ENCODE measurements around the gene TENM4. TPM values are rescaled to one million over a fixed set of nuclear protein-coding genes. Genes with fewer than 3 reads are reported as not detected.

Gene TENM4
- total RNA-seq, 1 donor from 2014 or later, result 3.8 TPM

- Mint-ChIP-seq H3K36me3 (ENCODE audit: low read depth) (no peaks in the 10 kb centered on the region), H3K4me3 (ENCODE audit: unreplicated experiment) (no peak overlapping the region), H3K9me3 (ENCODE audit: low read depth) (no peaks in the 10 kb centered on the region), H3K4me1 (ENCODE audit: low read depth) (no peaks in the 10 kb centered on the region), H3K27me3 (ENCODE audit: low read depth) (no peaks in the 10 kb centered on the region), H3K27ac (ENCODE audit: unreplicated experiment) (no peak overlapping the region)
- no peak for TF ChIP-seq CTCF (IDR thresholded peaks at IDR 0.05)
- no peak for DNase-seq (ENCODE audit: low spot score)
Measured at GRCh38 chr11:78731027-78731426, 709.8 kb downstream of the TENM4 start.

DNA sequence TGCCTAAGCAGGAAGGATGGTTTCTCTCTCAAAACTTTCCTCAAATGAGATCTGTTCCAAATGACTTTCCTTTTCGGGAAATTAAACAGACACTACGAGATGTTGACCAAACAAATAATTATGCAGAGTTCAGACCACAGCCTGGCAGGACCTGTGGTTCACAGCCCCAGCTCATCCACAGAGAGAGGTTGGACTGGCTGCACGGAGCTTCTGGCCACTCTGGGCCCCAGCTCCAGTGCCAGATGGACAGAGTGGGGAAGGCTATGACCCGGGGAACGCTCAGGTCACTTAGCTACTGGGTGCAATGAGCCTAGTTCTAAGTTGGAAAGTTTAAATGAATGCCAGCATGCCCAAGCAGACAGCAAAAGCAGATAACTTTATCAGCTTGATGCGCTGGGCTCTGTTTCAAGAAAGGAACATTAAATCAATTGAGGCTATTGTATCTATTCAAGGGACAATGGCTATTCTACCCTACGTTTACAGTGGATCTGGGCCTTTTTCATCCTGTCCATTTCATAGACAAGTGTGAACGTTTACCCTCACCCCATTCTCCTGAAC, 710.5 kb downstream of the TENM4 start:
- Mint-ChIP-seq H3K27me3 (ENCODE audit: low read depth) (no peaks in the 10 kb centered on the region), H3K9me3 (ENCODE audit: low read depth) (no peaks in the 10 kb centered on the region), H3K27ac (ENCODE audit: unreplicated experiment) (no peak overlapping the region), H3K4me1 (ENCODE audit: low read depth) (no peaks in the 10 kb centered on the region), H3K36me3 (ENCODE audit: low read depth) (no peaks in the 10 kb centered on the region), H3K4me3 (ENCODE audit: unreplicated experiment) (no peak overlapping the region)
- no peak for DNase-seq (ENCODE audit: low spot score)
- TF ChIP-seq CTCF (IDR thresholded peaks at IDR 0.05), result no peak

GRCh38 chr11:78727816-78728215, 713.0 kb downstream of the TENM4 start:
- no peak for TF ChIP-seq CTCF (IDR thresholded peaks at IDR 0.05)
- Mint-ChIP-seq H3K4me3 (ENCODE audit: unreplicated experiment) (no peak overlapping the region), H3K4me1 (ENCODE audit: low read depth) (no peaks in the 10 kb centered on the region), H3K9me3 (ENCODE audit: low read depth) (no peaks in the 10 kb centered on the region), H3K27ac (ENCODE audit: unreplicated experiment) (no peak overlapping the region), H3K36me3 (ENCODE audit: low read depth) (no peaks in the 10 kb centered on the region), H3K27me3 (ENCODE audit: low read depth) (no peaks in the 10 kb centered on the region)
- no peak for DNase-seq (ENCODE audit: low spot score)

GRCh38 chr11:78725200-78725599, 715.6 kb downstream of the TENM4 start:
- DNase-seq (ENCODE audit: low spot score), result no peak
- H3K27me3 Mint-ChIP-seq (ENCODE audit: low read depth), result no peaks in the 10 kb centered on the region
- no peaks in the 10 kb centered on the region for H3K9me3 Mint-ChIP-seq (ENCODE audit: low read depth)
- no peak for TF ChIP-seq CTCF (IDR thresholded peaks at IDR 0.05)
- no peak overlapping the region for H3K4me3 Mint-ChIP-seq (ENCODE audit: unreplicated experiment)
- no peak overlapping the region for H3K27ac Mint-ChIP-seq (ENCODE audit: unreplicated experiment)
- H3K4me1 Mint-ChIP-seq (ENCODE audit: low read depth), result no peaks in the 10 kb centered on the region
- H3K36me3 Mint-ChIP-seq (ENCODE audit: low read depth), result no peaks in the 10 kb centered on the region

DNA sequence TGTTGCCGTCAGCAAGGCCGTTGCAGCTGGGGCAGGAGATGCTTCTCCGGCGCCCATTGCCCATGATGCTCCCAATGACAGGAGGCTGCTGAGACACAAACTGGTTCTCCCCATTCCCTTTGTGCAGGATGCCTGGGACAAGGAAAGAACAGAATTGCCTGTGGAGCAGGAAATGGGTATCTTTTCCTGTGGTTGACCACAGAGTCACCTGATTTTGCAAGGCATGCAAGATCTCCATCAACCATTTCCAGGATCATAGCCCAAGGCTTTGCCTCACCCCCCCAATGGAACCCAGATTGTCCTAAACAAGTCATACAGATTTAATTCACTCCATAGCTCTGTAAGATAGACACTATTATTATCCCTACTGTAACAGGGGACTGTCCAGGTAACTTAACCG, 718.0 kb downstream of the TENM4 start:
- no peaks in the 10 kb centered on the region for H3K27me3 Mint-ChIP-seq (ENCODE audit: low read depth)
- no peaks in the 10 kb centered on the region for H3K9me3 Mint-ChIP-seq (ENCODE audit: low read depth)
- DNase-seq (ENCODE audit: low spot score), result no peak
- TF ChIP-seq CTCF (IDR thresholded peaks at IDR 0.05), result no peak
- no peak overlapping the region for H3K4me3 Mint-ChIP-seq (ENCODE audit: unreplicated experiment)
- H3K27ac Mint-ChIP-seq (ENCODE audit: unreplicated experiment), result no peak overlapping the region
- H3K36me3 Mint-ChIP-seq (ENCODE audit: low read depth), result no peaks in the 10 kb centered on the region
- H3K4me1 Mint-ChIP-seq (ENCODE audit: low read depth), result no peaks in the 10 kb centered on the region

Measured in chondrocyte (in vitro differentiated cells).